HG02970 (cell line): Measurements from ENCODE around the gene SMAD3.

Experiments used
- ATAC-seq: cut with Tn5 transposase; IDR thresholded peaks from one replicate; pipeline ENCODE4 v1.9.1; 2021; ENCODE audit warnings: mild to moderate bottlenecking, moderate library complexity, moderate number of reproducible peaks; ENCODE audit not compliant: unreplicated experiment, low FRiP score

SMAD3 gene

GRCh38 chr15:67033571-67034044 is 31.8 kb upstream of the SMAD3 start:
- no peak for ATAC-seq

GRCh38 chr15:67035886-67036285 is 29.5 kb upstream of the SMAD3 start:
- no peak for ATAC-seq

GRCh38 chr15:67036775-67037555 is 28.4 kb upstream of the SMAD3 start:
- no peak for ATAC-seq

- no peak for ATAC-seq
Observed at GRCh38 chr15:67037694-67038093, 27.7 kb upstream of the SMAD3 start.

- ATAC-seq = no peak
Observed at GRCh38 chr15:67038736-67039135, 26.7 kb upstream of the SMAD3 start.

GRCh38 chr15:67039384-67040075 is 25.9 kb upstream of the SMAD3 start:
- no peak for ATAC-seq

- no peak for ATAC-seq
Observed at GRCh38 chr15:67040277-67040676, 25.1 kb upstream of the SMAD3 start.

- ATAC-seq = no peak
Observed at GRCh38 chr15:67042551-67043142, 22.8 kb upstream of the SMAD3 start.

GRCh38 chr15:67043939-67044771 is 21.2 kb upstream of the SMAD3 start:
- no peak for ATAC-seq

GRCh38 chr15:67047149-67047661 is 18.2 kb upstream of the SMAD3 start:
- ATAC-seq = no peak

GRCh38 chr15:67048281-67049279 is 16.8 kb upstream of the SMAD3 start:
- ATAC-seq = no peak

- no peak for ATAC-seq
Observed at GRCh38 chr15:67049351-67050044, 15.9 kb upstream of the SMAD3 start.

- ATAC-seq = no peak
Observed at GRCh38 chr15:67050062-67050461, 15.3 kb upstream of the SMAD3 start.

- ATAC-seq = no peak
Observed at GRCh38 chr15:67050522-67051087, 14.8 kb upstream of the SMAD3 start.

GRCh38 chr15:67051088-67052045 is 14.0 kb upstream of the SMAD3 start:
- no peak for ATAC-seq

- no peak for ATAC-seq
Observed at GRCh38 chr15:67054676-67055075, 10.7 kb upstream of the SMAD3 start.

- ATAC-seq = no peak
Observed at GRCh38 chr15:67059127-67059553, 6.3 kb upstream of the SMAD3 start.
